Karpas-422 (cell line): ENCODE data around the gene MLH3. TPM values are rescaled to one million over a fixed set of nuclear protein-coding genes. Genes with fewer than 3 reads are reported as not detected.

Source experiments
- DNase-seq: peaks from one replicate; pipeline ENCODE4 v3.0.0-alpha.2; 2015
- H2AFZ ChIP-seq: fragments of 200-600 bp; sonication (generic); 2 replicates; pipeline ENCODE4 v1.6.1; 2014; ENCODE audit warnings: antibody characterized with exemption, low read length, mixed read lengths
- H3K27ac ChIP-seq: fragments of 200-600 bp; sonication (generic); 2 replicates; pipeline ENCODE4 v1.5.1; 2014; ENCODE audit warnings: mild to moderate bottlenecking, low read length, moderate library complexity
- H3K27me3 ChIP-seq: fragments of 200-600 bp; sonication (generic); 2 replicates; pipeline ENCODE4 v1.6.1; 2014; ENCODE audit warnings: low read length, mixed read lengths
- H3K36me3 ChIP-seq: fragments of 200-600 bp; sonication (generic); 2 replicates; pipeline ENCODE4 v1.6.1; 2014; ENCODE audit warnings: low read length, mixed read lengths; ENCODE audit not compliant: insufficient read depth
- H3K4me1 ChIP-seq: fragments of 200-600 bp; sonication (generic); 2 replicates; pipeline ENCODE4 v1.6.1; 2014; ENCODE audit warnings: mild to moderate bottlenecking, low read length, mixed read lengths
- H3K4me2 ChIP-seq: fragments of 200-600 bp; sonication (generic); 2 replicates; pipeline ENCODE4 v1.6.1; 2014; ENCODE audit warnings: low read length, low read depth, mild to moderate bottlenecking; ENCODE audit not compliant: poor library complexity, severe bottlenecking
- H3K4me3 ChIP-seq: fragments of 200-600 bp; sonication (generic); 2 replicates; pipeline ENCODE4 v1.5.1; 2014; ENCODE audit warnings: mild to moderate bottlenecking, antibody characterized with exemption, low read length, mixed read lengths
- H3K79me2 ChIP-seq: fragments of 200-600 bp; sonication (generic); 2 replicates; pipeline ENCODE4 v1.6.1; 2014; ENCODE audit warnings: mild to moderate bottlenecking, low read length, mixed read lengths
- H3K9ac ChIP-seq: fragments of 200-600 bp; sonication (generic); 2 replicates; pipeline ENCODE4 v1.6.0; 2014; ENCODE audit warnings: low read length
- H3K9me2 ChIP-seq: fragments of 200-600 bp; sonication (generic), shearing (Covaris generic); replicated peaks from 2 replicates; pipeline ENCODE4 v1.6.0; 2014; ENCODE audit warnings: mild to moderate bottlenecking, low read length, moderate library complexity; ENCODE audit not compliant: insufficient read depth
- H3K9me3 ChIP-seq: fragments of 300-700, 200-600 bp; sonication (generic); 2 replicates; pipeline ENCODE4 v1.6.1; 2014; ENCODE audit warnings: low read length, mixed read lengths
- H4K20me1 ChIP-seq: fragments of 200-600 bp; sonication (generic); 2 replicates; pipeline ENCODE4 v1.6.1; 2014; ENCODE audit warnings: mild to moderate bottlenecking, antibody characterized with exemption, low read length, low read depth; ENCODE audit not compliant: insufficient read depth
- total RNA-seq: library from RNA; depleted of rRNA; stranded (reverse); fragments of >200 nt; shearing (Covaris generic); gene quantifications from 2 replicates; pipeline ENCODE4 v1.2.3, GENCODE V29; 2014; ENCODE audit warnings: low replicate concordance

Gene MLH3
- total RNA-seq, 1 experiment from 2014 or later, result 71.5 TPM

DNA sequence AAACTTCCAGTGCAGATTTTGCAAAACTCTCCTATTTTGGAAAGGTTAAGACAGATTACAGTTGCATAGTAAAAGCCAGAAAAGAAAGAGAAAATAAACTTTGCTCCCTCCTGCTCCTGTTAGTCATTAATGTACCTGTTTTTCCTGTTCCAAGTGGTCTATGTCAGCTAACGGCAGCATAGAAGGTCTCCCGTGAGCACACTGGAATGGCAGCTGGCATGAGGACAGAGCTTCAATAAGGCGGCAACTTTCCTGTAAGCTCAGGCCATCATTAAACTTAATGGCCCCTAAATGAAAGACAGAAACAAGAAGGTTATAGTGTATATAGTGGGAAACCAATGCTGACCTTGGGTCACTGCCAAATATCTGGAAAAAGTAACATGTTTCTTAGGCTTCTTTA lies 32.6 kb downstream of the MLH3 start:
- Histone ChIP-seq H3K36me3 (peaks cover 76% of the 10 kb centered on the region), H3K4me1 (no peaks in the 10 kb centered on the region)

DNA sequence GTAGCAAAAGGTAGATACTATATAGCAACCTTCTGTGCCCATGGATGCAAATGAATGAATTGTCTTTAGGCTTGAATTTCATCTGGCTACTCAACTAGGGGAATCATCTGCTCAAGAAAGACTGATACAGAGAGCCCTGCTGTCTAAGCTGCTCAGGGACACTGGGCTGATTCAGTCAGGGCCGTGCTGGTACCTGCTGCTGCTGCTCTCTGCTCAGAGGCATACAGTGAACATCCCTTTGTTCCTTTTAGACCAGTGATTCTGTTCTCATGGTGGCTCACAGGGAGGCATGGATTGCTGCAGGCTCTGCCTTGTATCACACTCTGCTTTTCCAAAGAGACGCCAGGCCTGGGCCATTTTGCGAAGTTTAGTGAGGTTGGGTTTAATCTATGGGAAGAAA lies 34.5 kb downstream of the MLH3 start:
- no peaks in the 10 kb centered on the region for H3K9me3 ChIP-seq
- H4K20me1 ChIP-seq, result no peaks in the 10 kb centered on the region; the same call in 1 of the 2 replicates
- no peak overlapping the region for H2AFZ ChIP-seq

More for the DNA sequence above, 32.6 kb downstream of the MLH3 start:
- H3K4me3 ChIP-seq, result no peak overlapping the region
- H4K20me1 ChIP-seq, result no peaks in the 10 kb centered on the region; the same call in 1 of the 2 replicates
- no peak for DNase-seq
- no peak overlapping the region for H3K4me2 ChIP-seq
- no peak overlapping the region for H3K9ac ChIP-seq
- no peaks in the 10 kb centered on the region for H3K9me3 ChIP-seq
- H3K27me3 ChIP-seq, result no peaks in the 10 kb centered on the region
- H3K27ac ChIP-seq, result no peak overlapping the region
- H2AFZ ChIP-seq, result no peak overlapping the region
- H3K9me2 ChIP-seq, result no peaks in the 10 kb centered on the region
- no peaks in the 10 kb centered on the region for H3K79me2 ChIP-seq

DNA sequence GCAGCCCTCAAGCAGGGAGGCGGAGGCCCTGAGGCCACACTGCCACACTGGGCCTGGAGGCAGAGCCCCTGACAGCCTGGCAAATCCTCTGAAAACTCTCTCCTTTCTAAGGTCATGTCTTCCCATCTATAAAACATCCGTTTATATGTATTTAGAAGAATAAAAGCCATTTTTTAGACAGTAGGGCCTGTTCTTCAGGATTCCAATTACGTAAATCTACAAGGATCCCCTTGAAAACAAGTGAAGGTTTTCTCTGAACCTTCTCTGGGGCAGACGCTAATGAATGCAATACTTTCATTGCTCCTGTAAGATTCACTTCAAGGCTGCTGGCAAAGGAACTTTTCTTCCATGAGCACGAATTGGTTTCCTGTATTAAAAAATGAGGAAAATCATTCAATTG lies 35.8 kb downstream of the MLH3 start:
- DNase-seq, result no peak
- no peaks in the 10 kb centered on the region for H3K79me2 ChIP-seq
- H3K27me3 ChIP-seq, result no peaks in the 10 kb centered on the region
- H3K4me1 ChIP-seq, result no peaks in the 10 kb centered on the region
- H2AFZ ChIP-seq, result no peak overlapping the region
- H3K4me3 ChIP-seq, result no peak overlapping the region
- peaks cover 69% of the 10 kb centered on the region; the same call in 1 of the 2 replicates for H3K36me3 ChIP-seq
- no peak overlapping the region for H3K4me2 ChIP-seq
- no peaks in the 10 kb centered on the region for H3K9me3 ChIP-seq
- H3K27ac ChIP-seq, result no peak overlapping the region
- H3K9me2 ChIP-seq, result no peaks in the 10 kb centered on the region
- H4K20me1 ChIP-seq, result no peaks in the 10 kb centered on the region; the same call in 1 of the 2 replicates
- no peak overlapping the region for H3K9ac ChIP-seq

More for the DNA sequence above, 34.5 kb downstream of the MLH3 start:
- DNase-seq, result no peak
- no peaks in the 10 kb centered on the region for H3K4me1 ChIP-seq
- H3K9me2 ChIP-seq, result no peaks in the 10 kb centered on the region
- H3K9ac ChIP-seq, result no peak overlapping the region
- no peak overlapping the region for H3K4me3 ChIP-seq
- H3K4me2 ChIP-seq, result no peak overlapping the region
- no peaks in the 10 kb centered on the region for H3K27me3 ChIP-seq
- H3K27ac ChIP-seq, result no peak overlapping the region
- H3K36me3 ChIP-seq, result peaks cover 66% of the 10 kb centered on the region
- no peaks in the 10 kb centered on the region for H3K79me2 ChIP-seq

DNA sequence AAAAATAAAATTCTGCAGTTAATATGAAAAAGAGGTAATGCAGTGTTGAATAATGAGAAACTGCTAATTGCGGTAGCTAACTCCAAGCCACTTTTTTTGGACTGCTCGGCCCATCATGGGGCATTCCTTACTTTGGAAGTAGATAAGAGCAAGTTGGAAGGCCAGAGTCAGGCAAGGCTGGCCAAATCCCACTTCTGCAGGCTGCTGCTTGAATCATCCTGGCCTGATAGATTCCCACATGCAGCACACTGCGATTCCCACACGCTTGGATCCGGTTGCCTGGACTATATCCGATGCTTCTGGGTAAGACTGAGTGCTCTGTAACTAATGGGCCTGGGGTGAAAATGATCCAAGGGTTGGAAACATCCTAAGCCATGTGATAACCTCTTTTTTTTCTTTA lies 38.0 kb downstream of the MLH3 start:
- Histone ChIP-seq H4K20me1 (no peaks in the 10 kb centered on the region), H3K36me3 (peaks cover 66% of the 10 kb centered on the region; the same call in 1 of the 2 replicates), H3K79me2 (no peaks in the 10 kb centered on the region), H3K4me2 (no peak overlapping the region), H3K27ac (no peak overlapping the region), H3K9ac (no peak overlapping the region), H3K27me3 (no peaks in the 10 kb centered on the region), H3K4me1 (no peaks in the 10 kb centered on the region), H3K4me3 (no peak overlapping the region), H2AFZ (no peak overlapping the region), H3K9me3 (no peaks in the 10 kb centered on the region), H3K9me2 (no peaks in the 10 kb centered on the region)
- DNase-seq, result no peak

DNA sequence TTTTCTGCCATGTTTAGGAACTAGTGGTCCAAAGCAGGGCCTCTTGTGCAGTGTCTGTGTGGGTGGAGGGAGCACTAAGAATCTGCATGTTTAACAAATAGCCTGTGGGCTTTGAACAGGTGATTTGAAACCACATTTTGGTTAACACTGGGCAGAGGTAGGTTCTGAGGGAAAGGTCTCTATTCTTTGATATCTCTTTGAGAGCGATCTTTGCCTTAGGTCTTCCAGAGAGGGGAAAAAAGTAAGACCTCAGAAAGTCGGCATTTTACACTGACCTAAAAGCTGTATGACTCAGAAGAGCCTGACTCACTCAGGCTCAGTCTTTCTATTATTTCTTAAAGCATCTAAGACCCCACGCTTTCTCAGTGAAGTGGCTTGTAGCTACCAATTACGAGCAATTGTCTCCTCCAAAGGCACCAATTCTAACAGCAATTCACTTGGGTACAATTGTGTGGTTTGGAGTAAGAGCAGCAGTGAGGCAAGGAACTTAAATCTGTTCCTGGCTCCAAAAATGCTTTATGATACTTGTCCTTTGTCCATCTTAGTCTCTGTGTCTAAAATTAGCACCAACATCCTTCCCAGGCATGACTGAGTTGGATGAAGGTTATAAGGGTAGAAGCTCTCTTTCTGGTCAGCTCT lies 39.8 kb downstream of the MLH3 start:
- Histone ChIP-seq H3K4me3 (no peak overlapping the region), H3K4me1 (no peaks in the 10 kb centered on the region), H3K27me3 (no peaks in the 10 kb centered on the region), H3K9me2 (no peaks in the 10 kb centered on the region), H3K9me3 (no peaks in the 10 kb centered on the region), H3K9ac (no peak overlapping the region), H4K20me1 (no peaks in the 10 kb centered on the region), H3K4me2 (no peak overlapping the region), H2AFZ (no peak overlapping the region), H3K79me2 (no peaks in the 10 kb centered on the region), H3K36me3 (peaks cover 71% of the 10 kb centered on the region; the same call in 1 of the 2 replicates), H3K27ac (no peak overlapping the region)
- DNase-seq, result no peak

DNA sequence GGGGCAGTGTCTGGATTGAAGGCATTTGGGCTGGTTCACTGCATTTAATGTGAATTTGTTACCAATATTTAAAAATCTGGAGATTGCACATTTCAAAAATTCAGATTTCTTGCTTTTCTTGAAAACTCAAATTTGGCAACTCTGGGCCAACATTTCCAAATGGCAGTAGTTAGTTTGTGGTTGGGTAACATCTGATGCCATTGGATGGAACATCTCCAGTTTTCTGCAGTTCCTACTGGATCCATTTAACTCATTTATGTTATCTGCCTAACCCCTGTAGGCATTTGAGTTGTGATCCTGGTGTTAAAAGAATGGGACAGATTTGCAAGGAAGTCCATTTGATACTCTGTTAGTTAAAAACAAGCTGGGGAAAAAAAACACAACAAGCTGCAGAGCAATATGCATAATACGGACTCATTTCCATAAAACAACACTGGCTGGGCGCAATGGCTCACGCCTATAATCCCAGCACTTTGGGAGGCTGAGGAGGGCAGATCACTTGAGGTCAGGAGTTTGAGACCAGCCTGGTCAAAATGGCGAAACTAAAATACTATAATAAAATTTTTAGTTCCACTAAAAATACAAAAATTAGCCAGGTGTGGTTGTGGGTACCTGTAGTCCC lies 40.7 kb downstream of the MLH3 start:
- DNase-seq, result no peak
- Histone ChIP-seq H3K27ac (no peak overlapping the region), H3K9me2 (no peaks in the 10 kb centered on the region), H3K4me3 (no peak overlapping the region), H3K4me1 (no peaks in the 10 kb centered on the region), H3K79me2 (no peaks in the 10 kb centered on the region), H3K9me3 (no peaks in the 10 kb centered on the region), H3K4me2 (no peak overlapping the region), H2AFZ (no peak overlapping the region), H3K36me3 (peaks cover 71% of the 10 kb centered on the region; the same call in 1 of the 2 replicates), H3K9ac (no peak overlapping the region), H4K20me1 (no peaks in the 10 kb centered on the region), H3K27me3 (no peaks in the 10 kb centered on the region)

DNA sequence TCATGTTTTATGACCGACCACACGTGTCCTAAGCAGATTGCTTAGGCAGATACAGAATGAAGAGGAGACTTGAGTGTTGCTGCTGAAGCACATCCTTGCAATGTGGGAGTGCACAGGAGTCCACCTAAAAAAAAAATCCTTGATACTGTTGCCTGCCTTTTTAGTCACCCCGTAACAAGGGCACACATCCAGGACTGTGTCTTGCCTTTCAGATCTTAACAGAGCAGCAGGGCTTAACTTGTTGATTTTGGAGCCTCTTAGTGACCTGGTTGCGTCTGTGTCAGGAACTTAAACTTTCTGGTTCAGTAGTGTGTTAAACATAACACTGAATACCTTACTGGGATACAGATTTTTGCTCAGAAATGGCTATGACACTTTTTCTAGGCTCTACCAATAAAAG lies 42.1 kb downstream of the MLH3 start:
- H3K4me2 ChIP-seq, result no peak overlapping the region
- no peaks in the 10 kb centered on the region for H4K20me1 ChIP-seq
- H3K79me2 ChIP-seq, result peaks cover 6% of the 10 kb centered on the region
- peaks cover 68% of the 10 kb centered on the region; the same call in 1 of the 2 replicates for H3K36me3 ChIP-seq
- no peak for DNase-seq
- H3K9me2 ChIP-seq, result no peaks in the 10 kb centered on the region
- H3K4me3 ChIP-seq, result no peak overlapping the region
- no peaks in the 10 kb centered on the region for H3K27me3 ChIP-seq
- H2AFZ ChIP-seq, result no peak overlapping the region
- H3K9me3 ChIP-seq, result no peaks in the 10 kb centered on the region
- H3K4me1 ChIP-seq, result peaks cover 2% of the 10 kb centered on the region
- no peak overlapping the region for H3K9ac ChIP-seq
- no peak overlapping the region for H3K27ac ChIP-seq

DNA sequence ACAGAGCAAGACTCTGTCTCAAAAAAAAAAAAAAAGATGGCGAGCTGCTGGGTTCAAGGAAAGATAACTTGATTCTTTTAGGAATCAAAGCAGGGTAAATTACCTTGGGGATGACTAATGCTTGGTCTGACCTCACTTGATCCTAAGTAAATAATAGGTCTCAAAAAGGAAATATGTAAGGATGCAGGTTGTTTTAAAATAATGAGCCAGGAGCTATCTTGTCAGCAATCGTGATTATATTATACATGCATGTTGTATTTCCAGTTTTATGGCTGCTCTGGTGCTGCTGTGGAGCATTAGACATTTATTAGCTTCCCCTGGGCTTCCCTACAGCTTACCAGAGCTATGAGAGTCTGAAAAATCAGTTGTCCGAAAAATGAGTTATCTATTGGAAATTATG lies 45.9 kb downstream of the MLH3 start:
- DNase-seq, result no peak
- Histone ChIP-seq H4K20me1 (peaks cover 2% of the 10 kb centered on the region; the same call in 1 of the 2 replicates), H3K27me3 (no peaks in the 10 kb centered on the region), H3K36me3 (peaks cover 42% of the 10 kb centered on the region; the same call in 1 of the 2 replicates), H3K27ac (no peak overlapping the region), H3K9me2 (no peaks in the 10 kb centered on the region), H3K79me2 (peaks cover 20% of the 10 kb centered on the region), H3K4me3 (no peak overlapping the region), H3K4me1 (peaks cover 17% of the 10 kb centered on the region), H3K9me3 (peaks cover 5% of the 10 kb centered on the region; the same call in 1 of the 2 replicates), H2AFZ (no peak overlapping the region), H3K4me2 (no peak overlapping the region), H3K9ac (no peak overlapping the region)
